Ectodermal cell (in vitro differentiated cells): ENCODE results near the gene LDAH.

Experiments used
- H3K27ac ChIP-seq: 2 replicates; pipeline ENCODE4 v1.7.0; 2013; ENCODE audit warnings: mild to moderate bottlenecking, low read depth, low read length; ENCODE audit not compliant: insufficient read depth, poor library complexity, severe bottlenecking
- H3K27me3 ChIP-seq: 2 replicates; pipeline ENCODE4 v1.7.0; 2013; ENCODE audit warnings: mild to moderate bottlenecking, low read length; ENCODE audit not compliant: insufficient read depth, control insufficient read depth, poor library complexity, severe bottlenecking
- H3K36me3 ChIP-seq: one replicate; pipeline ENCODE4 v1.7.0; 2013; ENCODE audit warnings: low read length; ENCODE audit not compliant: control insufficient read depth, insufficient read depth
- H3K4me1 ChIP-seq: one replicate; pipeline ENCODE4 v1.7.0; 2013; ENCODE audit warnings: low read length; ENCODE audit not compliant: control insufficient read depth, insufficient read depth
- H3K4me3 ChIP-seq: 2 replicates; pipeline ENCODE4 v1.7.0; 2013; ENCODE audit warnings: low read depth, low read length, control low read depth; ENCODE audit not compliant: insufficient read depth
- H3K9me3 ChIP-seq: 2 replicates; pipeline ENCODE4 v1.7.0; 2013; ENCODE audit warnings: mild to moderate bottlenecking, low read length, moderate library complexity; ENCODE audit not compliant: control insufficient read depth
- WGBS, 2 experiments: methylation state at CpG; one replicate each; pipeline ENCODE4 v1.1.7; 2013; ENCODE audit warnings: missing lambda C conversion rate in 2 of 2; 5-methylcytosine and 5-hydroxymethylcytosine counted together

The LDAH gene

GRCh38 chr2:20687260-20687832 lies 135.6 kb downstream of the LDAH start:
- Histone ChIP-seq H3K9me3 (no peaks in the 10 kb centered on the region), H3K4me1 (no peaks in the 10 kb centered on the region), H3K27ac (no peak overlapping the region), H3K36me3 (peaks cover 9% of the 10 kb centered on the region), H3K4me3 (no peak overlapping the region), H3K27me3 (no peaks in the 10 kb centered on the region)
- WGBS, 2 experiments: 96 to 99% methylated on average over 4 of the region's 4 CpGs

- Histone ChIP-seq H3K36me3 (peaks cover 16% of the 10 kb centered on the region), H3K4me1 (no peaks in the 10 kb centered on the region), H3K27ac (no peak overlapping the region), H3K9me3 (no peaks in the 10 kb centered on the region), H3K27me3 (no peaks in the 10 kb centered on the region), H3K4me3 (no peak overlapping the region)
- WGBS, 2 experiments: 84 to 87% methylated on average over 6 of the region's 6 CpGs
These were observed 138.3 kb downstream of the LDAH start for GRCh38 chr2:20684581-20685063.

- H3K4me1 ChIP-seq: peaks cover 4% of the 10 kb centered on the region
- peaks cover 16% of the 10 kb centered on the region for H3K36me3 ChIP-seq
- WGBS, 2 experiments: 87 to 90% methylated on average over 7 of the region's 7 CpGs
- H3K9me3 ChIP-seq: no peaks in the 10 kb centered on the region
- H3K27me3 ChIP-seq: no peaks in the 10 kb centered on the region
- H3K27ac ChIP-seq: no peak overlapping the region
- no peak overlapping the region for H3K4me3 ChIP-seq
These were observed 140.6 kb downstream of the LDAH start for GRCh38 chr2:20682167-20682920.

GRCh38 chr2:20680744-20681375 lies 142.0 kb downstream of the LDAH start:
- no peaks in the 10 kb centered on the region for H3K9me3 ChIP-seq
- 95 to 96% methylated on average over 10 of the region's 10 CpGs for WGBS, 2 experiments
- no peak overlapping the region for H3K27ac ChIP-seq
- peaks cover 9% of the 10 kb centered on the region for H3K4me1 ChIP-seq
- peaks cover 10% of the 10 kb centered on the region for H3K36me3 ChIP-seq
- H3K27me3 ChIP-seq: no peaks in the 10 kb centered on the region
- H3K4me3 ChIP-seq: no peak overlapping the region

- Histone ChIP-seq H3K27ac (no peak overlapping the region), H3K36me3 (peaks cover 7% of the 10 kb centered on the region), H3K4me3 (no peak overlapping the region), H3K4me1 (peaks cover 30% of the 10 kb centered on the region), H3K9me3 (no peaks in the 10 kb centered on the region), H3K27me3 (peaks cover 11% of the 10 kb centered on the region)
- WGBS, 2 experiments: 87 to 95% methylated on average over 1 to 2 of the region's 2 CpGs
These were observed 144.1 kb downstream of the LDAH start for GRCh38 chr2:20678780-20679179.

- Histone ChIP-seq H3K27me3 (peaks cover 18% of the 10 kb centered on the region), H3K4me3 (no peak overlapping the region), H3K36me3 (peaks cover 7% of the 10 kb centered on the region), H3K4me1 (peaks cover 31% of the 10 kb centered on the region), H3K9me3 (no peaks in the 10 kb centered on the region), H3K27ac (no peak overlapping the region)
- 91 to 100% methylated on average over 1 of the region's 1 CpG for WGBS, 2 experiments
These were observed 144.9 kb downstream of the LDAH start for GRCh38 chr2:20678086-20678395.

GRCh38 chr2:20677301-20678085 lies 145.4 kb downstream of the LDAH start:
- 85 to 87% methylated on average over 15 of the region's 15 CpGs for WGBS, 2 experiments
- H3K27me3 ChIP-seq: peaks cover 24% of the 10 kb centered on the region
- H3K4me3 ChIP-seq: no peak overlapping the region
- H3K9me3 ChIP-seq: no peaks in the 10 kb centered on the region
- H3K4me1 ChIP-seq: peaks cover 35% of the 10 kb centered on the region
- H3K36me3 ChIP-seq: peaks cover 7% of the 10 kb centered on the region
- H3K27ac ChIP-seq: no peak overlapping the region

- peaks cover 33% of the 10 kb centered on the region for H3K27me3 ChIP-seq
- H3K4me3 ChIP-seq: no peak overlapping the region
- no peak overlapping the region for H3K27ac ChIP-seq
- H3K36me3 ChIP-seq: peaks cover 7% of the 10 kb centered on the region
- no peaks in the 10 kb centered on the region for H3K9me3 ChIP-seq
- H3K4me1 ChIP-seq: peaks cover 43% of the 10 kb centered on the region
- 84 to 86% methylated on average over 12 of the region's 12 CpGs for WGBS, 2 experiments
These were observed 146.3 kb downstream of the LDAH start for GRCh38 chr2:20676353-20677215.

GRCh38 chr2:20675701-20676352 lies 147.1 kb downstream of the LDAH start:
- Histone ChIP-seq H3K4me3 (no peak overlapping the region), H3K36me3 (peaks cover 6% of the 10 kb centered on the region), H3K27me3 (peaks cover 40% of the 10 kb centered on the region), H3K27ac (no peak overlapping the region), H3K4me1 (peaks cover 49% of the 10 kb centered on the region), H3K9me3 (no peaks in the 10 kb centered on the region)
- WGBS, 2 experiments: 81 to 82% methylated on average over 6 of the region's 6 CpGs
